ENCODE data around the gene NDUFS8. TPM values are rescaled to one million over a fixed set of nuclear protein-coding genes. Genes with fewer than 3 reads are reported as not detected.
A peak's percentile ranks its signal among the peaks of the same experiment; 100 is the strongest.

Gene NDUFS8
- total RNA-seq, 1 experiment from 2014 or later, result 334 TPM

DNA sequence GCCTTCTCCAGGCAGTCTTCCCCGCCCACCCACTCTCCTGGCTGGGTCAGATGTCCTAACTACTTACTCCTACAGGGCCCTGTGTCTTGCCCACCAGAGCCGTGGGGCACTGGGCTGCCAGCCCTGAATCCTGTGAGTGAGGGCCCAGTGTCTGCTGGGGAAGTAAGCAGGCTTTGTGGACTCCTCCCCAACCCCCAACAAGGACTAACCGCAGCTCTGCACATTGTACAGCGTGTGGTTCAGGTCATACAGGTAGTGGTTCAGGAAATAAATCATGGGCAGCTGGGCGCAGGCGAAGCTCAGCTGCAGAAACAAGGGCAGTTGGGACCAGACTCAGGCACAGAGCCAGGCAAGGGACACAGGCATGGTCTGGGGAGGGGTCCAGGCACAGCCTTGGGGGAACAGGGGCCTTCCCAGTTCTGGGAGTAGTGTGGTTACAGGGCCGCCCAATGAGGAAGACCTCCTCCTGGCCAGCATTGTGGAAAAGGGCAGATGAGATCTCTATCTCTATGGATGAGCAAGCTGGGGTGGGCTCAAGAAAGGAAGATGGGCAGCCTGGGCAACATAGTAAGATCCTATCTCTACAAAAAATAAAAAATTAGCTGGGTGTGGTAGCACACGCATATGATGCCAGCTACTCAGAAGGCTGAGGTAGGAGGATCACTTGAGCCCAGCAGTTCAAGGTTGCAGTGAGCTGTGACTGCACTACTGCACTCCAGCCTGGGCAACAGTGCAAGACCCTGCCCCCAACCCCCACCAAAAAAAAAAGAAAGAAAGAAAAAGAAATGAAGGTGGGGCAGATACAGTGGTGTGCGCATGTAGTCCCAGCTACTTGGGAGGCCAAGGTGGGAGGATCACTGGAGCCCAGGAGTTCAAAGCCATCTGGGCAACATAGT lies 32.1 kb upstream of the NDUFS8 start:
- Mint-ChIP-seq H3K36me3 (ENCODE audit: insufficient read depth, unreplicated experiment) (peaks cover 4% of the 10 kb centered on the region), H3K4me1 (ENCODE audit: low read depth, unreplicated experiment) (peaks cover 9% of the 10 kb centered on the region), H3K27ac (ENCODE audit: unreplicated experiment) (no peak overlapping the region), H3K4me3 (ENCODE audit: unreplicated experiment) (no peak overlapping the region), H3K27me3 (ENCODE audit: insufficient read depth, unreplicated experiment) (no peaks in the 10 kb centered on the region), H3K9me3 (ENCODE audit: unreplicated experiment) (no peaks in the 10 kb centered on the region)
- ChIA-PET CTCF (no interaction called here), POLR2A (no interaction called here)
- Histone ChIP-seq H3K27me3 (replicated peaks; ENCODE audit: control insufficient read depth, insufficient read depth, low read length) (no peaks in the 10 kb centered on the region), H3K36me3 (ENCODE audit: control insufficient read depth, insufficient read depth, low read length) (0 out of 2 replicates have a peak, but pooled peaks cover 1% of the 10 kb centered on the region), H3K4me1 (peaks cover 4% of the 10 kb centered on the region; the same call in 1 of the 2 replicates), H3K9me3 (no peaks in the 10 kb centered on the region), H3K4me3 (ENCODE audit: low read depth, low read length) (no peak overlapping the region)
- peak in 1 of 2 experiments; percentile 35 for DNase-seq
- TF ChIP-seq, protein P1, sequence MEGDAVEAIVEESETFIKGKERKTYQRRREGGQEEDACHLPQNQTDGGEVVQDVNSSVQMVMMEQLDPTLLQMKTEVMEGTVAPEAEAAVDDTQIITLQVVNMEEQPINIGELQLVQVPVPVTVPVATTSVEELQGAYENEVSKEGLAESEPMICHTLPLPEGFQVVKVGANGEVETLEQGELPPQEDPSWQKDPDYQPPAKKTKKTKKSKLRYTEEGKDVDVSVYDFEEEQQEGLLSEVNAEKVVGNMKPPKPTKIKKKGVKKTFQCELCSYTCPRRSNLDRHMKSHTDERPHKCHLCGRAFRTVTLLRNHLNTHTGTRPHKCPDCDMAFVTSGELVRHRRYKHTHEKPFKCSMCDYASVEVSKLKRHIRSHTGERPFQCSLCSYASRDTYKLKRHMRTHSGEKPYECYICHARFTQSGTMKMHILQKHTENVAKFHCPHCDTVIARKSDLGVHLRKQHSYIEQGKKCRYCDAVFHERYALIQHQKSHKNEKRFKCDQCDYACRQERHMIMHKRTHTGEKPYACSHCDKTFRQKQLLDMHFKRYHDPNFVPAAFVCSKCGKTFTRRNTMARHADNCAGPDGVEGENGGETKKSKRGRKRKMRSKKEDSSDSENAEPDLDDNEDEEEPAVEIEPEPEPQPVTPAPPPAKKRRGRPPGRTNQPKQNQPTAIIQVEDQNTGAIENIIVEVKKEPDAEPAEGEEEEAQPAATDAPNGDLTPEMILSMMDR (IDR thresholded peaks at IDR 0.05; ENCODE audit: insufficient read depth in 1 of 2, low read depth in 1 of 2, low read length in 1 of 2, severe bottlenecking in 1 of 2, unreplicated experiment in 1 of 2), result no peak
- BruUV-seq (replicated peaks), result no TSS peak
- intact Hi-C loops (cut with micrococcal nuclease; ENCODE audit: unreplicated experiment), result no loop called here

DNA sequence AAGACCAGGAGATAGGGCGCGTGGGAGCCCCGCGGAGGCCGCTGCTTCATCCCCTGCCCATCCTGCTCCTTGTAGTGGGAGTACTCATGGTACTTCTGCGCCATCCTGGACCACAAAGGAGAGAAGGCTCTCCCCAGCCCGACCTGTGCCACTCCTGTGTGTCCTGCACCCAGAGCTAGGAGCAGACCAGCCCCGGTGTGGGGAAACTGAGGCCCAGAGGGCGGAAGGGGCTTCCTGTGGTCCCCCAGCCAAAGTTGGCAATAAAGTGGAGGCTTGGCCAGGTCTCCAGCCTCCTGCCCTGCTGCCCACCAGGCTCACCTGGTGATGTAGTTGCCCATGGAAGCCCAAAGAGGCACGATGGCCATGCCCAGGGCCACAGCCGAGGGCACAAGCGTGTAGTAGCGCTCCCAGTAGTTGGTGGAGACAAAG lies 31.3 kb upstream of the NDUFS8 start:
- Mint-ChIP-seq H3K4me3 (ENCODE audit: unreplicated experiment) (no peak overlapping the region), H3K9me3 (ENCODE audit: unreplicated experiment) (no peaks in the 10 kb centered on the region), H3K4me1 (ENCODE audit: low read depth, unreplicated experiment) (peaks cover 9% of the 10 kb centered on the region), H3K36me3 (ENCODE audit: insufficient read depth, unreplicated experiment) (peaks cover 4% of the 10 kb centered on the region), H3K27ac (ENCODE audit: unreplicated experiment) (no peak overlapping the region), H3K27me3 (ENCODE audit: insufficient read depth, unreplicated experiment) (no peaks in the 10 kb centered on the region)
- TF ChIP-seq, protein P1 (IDR thresholded peaks at IDR 0.05; ENCODE audit: insufficient read depth in 1 of 2, low read depth in 1 of 2, low read length in 1 of 2, severe bottlenecking in 1 of 2, unreplicated experiment in 1 of 2), result no peak
- Histone ChIP-seq H3K27me3 (replicated peaks; ENCODE audit: control insufficient read depth, insufficient read depth, low read length) (no peaks in the 10 kb centered on the region), H3K4me3 (ENCODE audit: low read depth, low read length) (no peak overlapping the region), H3K36me3 (ENCODE audit: control insufficient read depth, insufficient read depth, low read length) (0 out of 2 replicates have a peak, but pooled peaks cover 1% of the 10 kb centered on the region), H3K9me3 (no peaks in the 10 kb centered on the region), H3K4me1 (peaks cover 5% of the 10 kb centered on the region)
- DNase-seq, result peak in 1 of 2 experiments; percentile 35
- ChIA-PET CTCF (no interaction called here), POLR2A (no interaction called here)
- intact Hi-C loops (cut with micrococcal nuclease; ENCODE audit: unreplicated experiment), result no loop called here
- BruUV-seq (replicated peaks), result no TSS peak

DNA sequence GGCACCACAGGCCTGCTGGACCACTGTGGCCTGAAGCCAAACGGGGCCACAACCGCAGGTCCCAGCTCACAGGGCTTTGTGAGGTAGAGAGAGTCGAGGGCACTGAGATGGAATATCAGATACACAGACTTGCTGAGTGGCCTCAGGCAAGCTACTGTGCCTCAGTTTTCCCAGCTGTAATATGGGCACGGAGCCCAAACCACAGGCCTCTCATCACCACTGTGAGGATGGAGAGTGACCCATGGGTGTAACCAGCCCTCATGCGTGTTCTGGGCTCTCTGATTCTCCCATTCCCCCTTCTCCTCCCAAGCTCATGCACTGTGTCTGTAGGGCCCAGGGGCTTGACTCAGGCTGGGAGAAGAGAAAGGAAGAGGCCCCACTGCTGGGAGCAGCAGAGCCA lies 30.8 kb upstream of the NDUFS8 start:
- Mint-ChIP-seq H3K36me3 (ENCODE audit: insufficient read depth, unreplicated experiment) (peaks cover 4% of the 10 kb centered on the region), H3K9me3 (ENCODE audit: unreplicated experiment) (no peaks in the 10 kb centered on the region), H3K4me3 (ENCODE audit: unreplicated experiment) (no peak overlapping the region), H3K4me1 (ENCODE audit: low read depth, unreplicated experiment) (peaks cover 9% of the 10 kb centered on the region), H3K27me3 (ENCODE audit: insufficient read depth, unreplicated experiment) (no peaks in the 10 kb centered on the region), H3K27ac (ENCODE audit: unreplicated experiment) (no peak overlapping the region)
- Histone ChIP-seq H3K9me3 (no peaks in the 10 kb centered on the region), H3K27me3 (replicated peaks; ENCODE audit: control insufficient read depth, insufficient read depth, low read length) (no peaks in the 10 kb centered on the region), H3K36me3 (ENCODE audit: control insufficient read depth, insufficient read depth, low read length) (0 out of 2 replicates have a peak, but pooled peaks cover 1% of the 10 kb centered on the region), H3K4me1 (peaks cover 8% of the 10 kb centered on the region), H3K4me3 (ENCODE audit: low read depth, low read length) (no peak overlapping the region)
- intact Hi-C loops (cut with micrococcal nuclease; ENCODE audit: unreplicated experiment), result no loop called here
- CTCF ChIA-PET, result no interaction called here
- TF ChIP-seq, protein P1 (IDR thresholded peaks at IDR 0.05; ENCODE audit: insufficient read depth in 1 of 2, low read depth in 1 of 2, low read length in 1 of 2, severe bottlenecking in 1 of 2, unreplicated experiment in 1 of 2), result no peak
- POLR2A ChIA-PET, result no interaction called here
- BruUV-seq (replicated peaks), result no TSS peak
- no peak for DNase-seq

All from Caco-2 (cell line).